HEK293T (cell line): Measurements from ENCODE around the gene CAP2.

Source experiments
- CTCF ChIA-PET: fragments of 350-600 bp; formaldehyde crosslinking; extraction: SDS; loops from one replicate; lab custom pipeline; 2021; ENCODE audit warnings: antibody characterized with exemption, inconsistent platforms; lab: Yijun Ruan, JAX
- POLR2A ChIA-PET: fragments of 350-600 bp; formaldehyde crosslinking; extraction: SDS; loops from one replicate; lab custom pipeline; 2020; ENCODE audit warnings: antibody characterized with exemption, inconsistent platforms; lab: Yijun Ruan, JAX
- DNase-seq: peaks from one replicate; pipeline ENCODE4 v3.0.0; 2012; ENCODE audit warnings: mixed read lengths; ENCODE audit errors: extremely low spot score
- ARNT ChIP-seq: fragments of 450-650 bp; IDR thresholded peaks from 2 replicates; pipeline ENCODE4 v1.6.1; 2017; ENCODE audit warnings: mild to moderate bottlenecking
- BHLHE40 ChIP-seq: fragments of 450-650 bp; IDR thresholded peaks from 2 replicates; pipeline ENCODE4 v1.6.1; 2016; ENCODE audit warnings: mild to moderate bottlenecking, moderate library complexity, borderline replicate concordance
- CTBP1 ChIP-seq: fragments of 450-650 bp; IDR thresholded peaks from 2 replicates; pipeline ENCODE4 v1.6.1; 2016; ENCODE audit warnings: borderline replicate concordance
- ELF4 ChIP-seq: fragments of 450-650 bp; IDR thresholded peaks from 2 replicates; pipeline ENCODE4 v1.6.1; 2017; ENCODE audit warnings: antibody characterized with exemption
- FOXA1 ChIP-seq: fragments of 450-650 bp; IDR thresholded peaks from 2 replicates; pipeline ENCODE4 v1.6.1; 2016; ENCODE audit warnings: mild to moderate bottlenecking
- FOXK2 ChIP-seq: fragments of 450-650 bp; IDR thresholded peaks from 2 replicates; pipeline ENCODE4 v1.6.1; 2016; ENCODE audit warnings: mild to moderate bottlenecking
- FOXM1 ChIP-seq: fragments of 450-650 bp; IDR thresholded peaks from 2 replicates; pipeline ENCODE4 v1.6.1; 2017; ENCODE audit warnings: mild to moderate bottlenecking, borderline replicate concordance
- HDGF ChIP-seq: fragments of 450-650 bp; IDR thresholded peaks from 2 replicates; pipeline ENCODE4 v1.6.1; 2017; ENCODE audit warnings: antibody characterized with exemption, borderline replicate concordance
- L3MBTL2 ChIP-seq: fragments of 450-650 bp; conservative IDR thresholded peaks from 2 replicates; pipeline ENCODE4 v1.6.1; 2016; ENCODE audit warnings: mild to moderate bottlenecking
- LEF1 ChIP-seq: fragments of 450-650 bp; IDR thresholded peaks from 2 replicates; pipeline ENCODE4 v1.6.1; 2017; ENCODE audit warnings: mild to moderate bottlenecking, borderline replicate concordance
- NFRKB ChIP-seq: fragments of 450-650 bp; IDR thresholded peaks from 2 replicates; pipeline ENCODE4 v1.6.1; 2016; ENCODE audit warnings: mild to moderate bottlenecking, moderate library complexity
- SP1 ChIP-seq: fragments of 450-650 bp; IDR thresholded peaks from 2 replicates; pipeline ENCODE4 v1.6.1; 2017
- SUZ12 ChIP-seq: fragments of 450-650 bp; IDR thresholded peaks from 2 replicates; pipeline ENCODE4 v1.6.1; 2016; ENCODE audit warnings: mild to moderate bottlenecking
- TARDBP ChIP-seq: fragments of 450-650 bp; IDR thresholded peaks from 2 replicates; pipeline ENCODE4 v1.6.1; 2016
- ZNF384 ChIP-seq: fragments of 450-650 bp; IDR thresholded peaks from 2 replicates; pipeline ENCODE4 v1.6.1; 2016
- TF ChIP-seq, protein P1 (sequence below): fragments of 450-650 bp; IDR thresholded peaks from 2 replicates; pipeline ENCODE4 v1.6.1; 2016

CAP2 gene

GRCh38 chr6:17417817-17418216, 24.4 kb downstream of the CAP2 start:
- no peak for DNase-seq
- ChIA-PET CTCF (no interaction called here), POLR2A (no interaction called here)
- TF ChIP-seq ARNT, result no peak
- TF ChIP-seq CTBP1, result no peak
- TF ChIP-seq FOXA1, result no peak
- TF ChIP-seq BHLHE40, result no peak
- no peak for TF ChIP-seq FOXK2
- TF ChIP-seq, protein P1, sequence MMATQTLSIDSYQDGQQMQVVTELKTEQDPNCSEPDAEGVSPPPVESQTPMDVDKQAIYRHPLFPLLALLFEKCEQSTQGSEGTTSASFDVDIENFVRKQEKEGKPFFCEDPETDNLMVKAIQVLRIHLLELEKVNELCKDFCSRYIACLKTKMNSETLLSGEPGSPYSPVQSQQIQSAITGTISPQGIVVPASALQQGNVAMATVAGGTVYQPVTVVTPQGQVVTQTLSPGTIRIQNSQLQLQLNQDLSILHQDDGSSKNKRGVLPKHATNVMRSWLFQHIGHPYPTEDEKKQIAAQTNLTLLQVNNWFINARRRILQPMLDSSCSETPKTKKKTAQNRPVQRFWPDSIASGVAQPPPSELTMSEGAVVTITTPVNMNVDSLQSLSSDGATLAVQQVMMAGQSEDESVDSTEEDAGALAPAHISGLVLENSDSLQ, result no peak
- TF ChIP-seq HDGF, result no peak
- TF ChIP-seq ELF4, result no peak
- no peak for TF ChIP-seq NFRKB
- no peak for TF ChIP-seq SUZ12

DNA sequence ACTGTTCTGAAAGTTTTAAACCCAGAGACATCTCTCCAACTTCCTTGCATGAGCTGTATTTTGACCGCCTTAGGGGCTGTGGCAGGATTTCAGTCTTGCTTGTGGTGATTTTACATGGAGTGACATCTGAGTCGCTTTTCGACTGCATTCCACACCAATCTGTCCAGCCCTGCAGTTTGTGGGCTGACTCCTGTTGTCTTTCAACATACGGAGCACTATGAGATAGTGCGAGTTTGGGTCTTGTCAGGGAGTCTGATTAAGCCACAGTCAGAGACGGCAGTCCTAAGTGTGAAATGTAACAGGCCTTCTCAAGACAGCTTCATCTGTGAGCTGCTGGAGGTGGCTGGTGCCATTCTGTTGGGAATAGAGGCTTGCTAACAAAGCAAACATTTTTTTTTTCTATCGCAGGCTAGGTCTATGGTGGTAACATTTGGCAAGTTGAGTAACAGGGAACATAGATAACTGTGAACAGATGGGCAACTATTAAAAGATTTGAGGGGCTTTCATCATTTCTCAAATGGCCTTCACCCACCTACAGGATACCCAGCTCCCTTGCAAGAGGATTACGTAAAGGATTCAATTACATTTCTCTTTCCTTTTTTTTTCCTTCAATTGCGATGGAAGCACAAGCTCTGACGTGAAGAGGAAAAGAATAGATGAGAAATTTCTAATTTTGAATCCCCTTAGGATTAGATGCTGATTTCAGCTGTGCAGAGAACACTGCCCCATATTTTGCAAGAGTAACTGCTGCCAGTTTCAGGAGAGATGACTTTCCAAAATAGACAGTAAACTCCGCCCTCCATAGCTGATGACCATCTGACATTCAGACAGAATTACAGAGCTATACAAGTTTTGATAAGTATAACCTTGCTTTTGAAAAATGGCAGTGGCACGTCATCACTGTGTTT, 25.1 kb downstream of the CAP2 start:
- CTCF ChIA-PET, result no interaction called here
- no peak for DNase-seq
- POLR2A ChIA-PET, result no interaction called here
- TF ChIP-seq SUZ12 (no peak), TARDBP (no peak), FOXA1 (no peak), CTBP1 (no peak), HDGF (no peak), FOXK2 (no peak), FOXM1 (no peak), L3MBTL2 (no peak), NFRKB (no peak), ELF4 (no peak), ZNF384 (no peak), BHLHE40 (no peak)
- TF ChIP-seq, protein P1, result no peak

GRCh38 chr6:17419189-17419575, 25.8 kb downstream of the CAP2 start:
- TF ChIP-seq, protein P1, result no peak
- TF ChIP-seq HDGF (no peak), L3MBTL2 (no peak), FOXM1 (no peak), FOXA1 (no peak), SP1 (no peak), SUZ12 (no peak), NFRKB (no peak), ELF4 (no peak), CTBP1 (no peak), TARDBP (no peak), FOXK2 (no peak)
- DNase-seq, result no peak
- POLR2A ChIA-PET, result no interaction called here
- CTCF ChIA-PET, result interaction anchor here (0.7 kb wide), 1 partner anchor 150 kb away, joined by 3 read pairs; no protein-coding TSS in a partner anchor

- TF ChIP-seq L3MBTL2 (no peak), SP1 (no peak), CTBP1 (no peak), SUZ12 (no peak), ARNT (no peak), LEF1 (no peak), TARDBP (no peak)
- ChIA-PET POLR2A (no interaction called here), CTCF (no interaction called here)
Measured at GRCh38 chr6:17420368-17420767, 27.0 kb downstream of the CAP2 start.

DNA sequence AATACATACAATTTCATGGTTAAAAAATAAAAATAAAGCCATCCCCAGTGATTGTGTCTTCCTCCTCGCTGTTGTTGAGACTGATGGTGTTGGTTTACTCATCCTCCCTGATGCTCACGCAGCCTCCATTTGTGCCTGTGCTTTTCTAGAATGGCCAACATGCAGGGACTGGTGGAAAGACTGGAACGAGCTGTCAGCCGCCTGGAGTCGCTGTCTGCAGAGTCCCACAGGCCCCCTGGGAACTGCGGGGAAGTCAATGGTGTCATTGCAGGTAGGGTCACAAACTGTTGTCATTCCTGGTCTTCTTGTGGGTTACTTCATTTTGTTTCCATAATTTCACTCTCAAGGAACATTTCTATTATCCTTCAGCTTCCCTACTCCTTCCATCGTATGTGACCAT, 28.0 kb downstream of the CAP2 start:
- POLR2A ChIA-PET, result no interaction called here
- CTCF ChIA-PET, result no interaction called here

More at GRCh38 chr6:17420368-17420767, 27.0 kb downstream of the CAP2 start:
- no peak for DNase-seq

More for the DNA sequence above, 28.0 kb downstream of the CAP2 start:
- no peak for DNase-seq
- TF ChIP-seq L3MBTL2 (no peak), FOXM1 (no peak), SP1 (no peak), BHLHE40 (no peak), ZNF384 (no peak), HDGF (no peak), ARNT (no peak), ELF4 (no peak), FOXA1 (no peak), FOXK2 (no peak), SUZ12 (no peak), TARDBP (no peak), LEF1 (no peak), NFRKB (no peak), CTBP1 (no peak)
- TF ChIP-seq, protein P1, result no peak
